ELF-1 (cell line): ENCODE measurements around the gene CBX1.

ENCODE experiments used
- DNase-seq: peaks from one replicate; pipeline ENCODE4 v3.0.0-alpha.2; 2016; ENCODE audit warnings: low read depth, low spot score

The CBX1 gene

DNA sequence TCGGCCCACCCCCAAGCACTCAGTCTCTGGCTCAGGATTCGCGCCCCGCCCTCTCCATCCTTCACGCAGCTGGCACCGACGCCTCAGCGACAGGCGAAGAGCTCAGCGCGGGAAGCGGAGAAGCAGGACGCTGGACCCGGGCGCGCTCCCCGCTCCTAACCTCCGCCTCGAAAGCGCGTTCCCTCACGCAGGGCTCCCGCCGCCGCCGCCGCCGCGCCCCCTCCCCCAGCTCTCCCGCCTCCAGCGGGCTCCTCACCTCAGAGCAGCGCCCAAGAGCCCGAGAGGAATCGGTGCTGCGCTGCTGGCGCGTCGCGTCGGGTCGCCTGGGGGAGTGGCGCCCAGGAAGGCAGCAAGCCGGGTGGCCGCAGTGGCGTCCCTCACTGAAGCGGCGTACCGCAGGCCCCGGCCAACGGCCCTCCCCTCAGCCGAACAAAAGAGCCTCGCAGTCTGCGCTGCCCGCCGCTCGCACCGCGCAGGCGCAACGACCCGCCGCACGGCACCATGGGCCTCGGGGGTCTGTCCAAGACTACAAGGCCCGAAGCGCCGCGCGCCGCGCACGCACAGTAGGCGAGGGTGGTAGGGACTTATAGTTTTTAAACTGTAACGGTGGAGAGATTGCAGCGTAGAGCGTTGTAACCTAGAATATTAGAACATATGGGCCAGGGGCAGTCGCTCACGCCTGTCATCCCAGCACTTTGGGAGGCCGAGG, at the start of gene CBX1:
Gene CBX1 (minus strand): TSS at position 467 of the 709 bp plus-strand sequence. CDS start 24,474 bp downstream, outside the sequence.
- peak; percentile 97 for DNase-seq

DNA sequence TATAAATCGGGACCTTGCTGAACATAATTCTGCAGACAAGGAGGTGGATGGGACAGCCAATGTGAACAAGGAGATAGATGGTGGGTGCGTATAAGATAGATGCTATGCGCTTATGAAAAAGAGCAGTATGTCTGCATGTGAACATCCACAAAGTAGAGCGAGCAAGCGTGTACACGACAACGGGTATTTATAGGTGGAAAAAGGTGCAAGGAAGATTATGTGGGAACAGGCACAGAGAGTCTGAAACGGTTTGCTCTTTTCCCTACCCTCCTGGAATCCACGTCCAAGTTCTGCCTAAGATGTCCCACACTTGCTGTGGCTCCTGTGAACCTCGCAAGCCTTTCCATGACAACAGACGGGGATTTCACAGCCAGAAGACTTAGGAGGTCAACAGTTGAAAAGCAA, 49.3 kb upstream of the CBX1 start:
- DNase-seq: no peak

DNA sequence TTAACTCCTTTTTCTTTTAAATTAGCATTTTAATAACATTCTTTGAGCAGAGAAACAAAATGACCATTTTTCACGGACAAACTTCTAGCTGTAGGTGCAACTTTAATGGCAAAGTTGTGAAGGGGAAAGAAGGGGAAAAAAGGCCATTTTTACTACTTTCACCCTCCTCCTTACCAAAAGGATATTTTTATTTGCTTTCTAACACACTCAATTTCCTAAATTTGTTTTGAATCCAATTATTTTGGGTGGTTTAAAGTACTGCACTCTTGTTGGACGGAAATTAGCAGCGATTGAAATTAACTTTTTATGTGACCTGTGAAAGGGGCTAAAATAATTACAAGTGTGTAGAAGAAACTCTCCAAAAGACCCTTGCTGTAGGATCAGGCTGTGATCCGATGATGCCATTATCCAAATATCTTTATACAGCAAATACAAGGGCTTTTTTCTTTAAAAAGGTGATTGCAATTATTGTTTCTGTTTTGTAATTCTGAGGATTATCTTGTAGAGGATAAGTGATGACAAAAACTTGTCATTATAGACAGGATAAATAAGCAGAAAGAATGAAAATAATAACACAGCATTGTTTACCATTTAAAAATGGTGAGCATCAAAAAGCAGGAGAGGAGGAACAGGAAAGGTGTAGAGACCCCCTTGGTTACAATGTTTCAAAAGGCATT, 48.6 kb upstream of the CBX1 start:
- no peak for DNase-seq

DNA sequence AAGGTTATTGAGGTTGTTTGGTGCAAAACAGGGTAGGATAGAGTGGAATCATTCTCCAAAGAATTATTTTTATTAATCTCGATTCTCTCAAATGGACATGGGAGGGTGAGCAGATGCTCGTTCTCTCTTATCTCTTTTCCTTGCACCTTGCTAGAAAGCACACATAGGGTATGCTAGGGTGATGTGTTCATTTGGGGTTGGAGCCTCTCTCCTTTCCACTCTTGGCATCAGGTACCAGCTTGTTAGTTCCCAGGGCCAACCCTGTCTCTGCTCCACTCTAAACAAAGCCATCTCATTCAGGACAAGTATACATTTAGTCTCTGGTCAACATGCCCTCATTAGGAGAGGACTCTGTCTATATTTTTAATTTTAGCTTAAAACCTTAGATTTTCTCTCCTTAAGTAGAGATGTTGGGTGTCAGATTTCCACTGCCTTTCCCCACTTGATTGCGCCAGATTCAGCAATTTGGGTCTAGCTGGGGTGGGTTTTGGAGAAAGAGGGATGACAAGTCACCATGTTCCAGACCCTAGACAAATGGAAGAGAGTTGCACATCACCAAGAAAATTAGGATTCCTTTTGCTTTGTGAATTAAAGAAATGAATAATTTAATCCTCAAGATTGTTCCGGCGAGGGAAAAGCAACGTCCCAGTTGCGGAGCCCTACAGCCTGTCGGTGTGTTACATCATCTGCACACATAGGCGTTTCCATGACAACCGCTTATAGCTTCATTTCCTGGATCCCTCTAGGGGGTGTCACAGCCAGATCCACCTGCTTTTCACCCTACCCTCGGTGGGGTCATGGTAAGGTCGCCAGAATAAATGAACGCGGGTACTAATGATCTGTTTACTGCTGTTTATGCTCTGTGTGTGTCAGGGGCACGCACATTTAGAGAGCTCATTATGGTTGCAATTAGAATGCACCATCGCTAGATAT, 47.8 kb upstream of the CBX1 start:
- peak; percentile 57 for DNase-seq

DNA sequence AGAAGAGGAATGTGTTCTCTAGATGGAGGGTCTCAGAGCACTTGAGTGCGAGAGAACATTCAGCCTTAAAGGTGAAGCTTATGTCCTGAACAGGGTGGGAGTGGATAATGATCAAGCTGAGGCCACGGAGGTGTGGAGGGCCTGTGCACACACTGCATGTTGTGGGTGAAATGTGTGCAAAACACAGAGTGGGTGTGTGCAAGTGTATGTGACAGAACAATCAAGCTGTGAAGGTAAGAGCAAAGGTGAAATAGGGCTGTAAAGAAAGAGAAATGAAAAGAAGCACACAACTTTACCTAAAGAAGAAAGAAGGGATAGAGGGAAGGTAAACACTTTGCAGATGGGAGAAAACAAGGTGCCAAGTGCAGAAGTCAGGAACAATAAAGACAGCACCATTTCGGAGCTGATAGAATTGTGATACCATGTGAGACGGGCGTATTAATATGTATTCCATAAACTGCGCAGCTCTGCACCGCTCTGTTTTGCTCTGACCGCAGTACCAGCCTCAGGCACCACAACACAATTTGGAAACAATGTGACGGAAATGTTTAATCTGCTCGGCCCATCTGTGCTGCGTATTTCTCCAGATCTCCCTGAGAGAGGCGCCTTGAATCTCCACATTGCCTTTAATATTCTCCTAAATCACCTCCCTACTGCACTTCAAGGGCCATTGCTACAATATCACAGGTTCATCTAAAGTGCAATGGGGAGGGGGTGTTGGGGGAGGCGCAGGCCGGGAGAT, 46.9 kb upstream of the CBX1 start:
- no peak for DNase-seq

DNA sequence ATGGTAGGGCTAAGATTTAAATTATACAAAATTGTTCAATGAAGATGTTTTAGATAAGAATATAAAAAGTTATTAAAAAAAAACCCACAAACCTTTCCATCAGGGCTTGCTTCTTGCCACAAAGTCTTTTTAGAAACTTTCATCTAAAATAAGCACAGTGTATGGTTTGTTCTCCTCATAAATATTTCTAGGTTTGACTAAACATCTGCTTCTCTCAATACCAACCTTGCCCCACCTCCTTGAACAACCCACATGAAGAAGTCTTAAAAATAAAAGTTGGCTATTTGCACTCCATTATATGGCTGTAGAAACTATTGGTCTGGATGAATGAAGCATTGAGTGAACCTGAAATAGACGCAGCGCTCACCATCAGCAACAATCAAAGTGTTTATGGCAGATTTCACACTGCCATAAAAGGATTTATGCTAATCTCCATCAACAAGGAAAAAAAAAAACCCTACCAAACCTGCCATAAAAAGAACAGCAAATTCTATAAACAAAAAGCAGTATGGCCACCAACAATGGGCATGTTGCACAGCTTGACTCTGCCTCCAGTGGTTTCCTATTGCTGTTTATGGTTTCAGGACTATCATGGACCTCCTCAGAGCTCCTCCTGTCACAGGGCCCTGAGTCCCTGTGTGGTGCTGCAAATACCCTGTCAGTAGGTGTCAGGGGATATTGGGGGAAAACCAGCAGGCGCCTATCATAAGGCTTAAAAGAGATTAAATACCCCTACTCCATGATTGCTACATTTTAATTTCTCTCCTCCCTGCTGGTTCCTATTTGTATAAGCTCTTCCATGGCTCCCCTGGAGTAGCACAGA, 43.9 kb upstream of the CBX1 start:
- no peak for DNase-seq

DNA sequence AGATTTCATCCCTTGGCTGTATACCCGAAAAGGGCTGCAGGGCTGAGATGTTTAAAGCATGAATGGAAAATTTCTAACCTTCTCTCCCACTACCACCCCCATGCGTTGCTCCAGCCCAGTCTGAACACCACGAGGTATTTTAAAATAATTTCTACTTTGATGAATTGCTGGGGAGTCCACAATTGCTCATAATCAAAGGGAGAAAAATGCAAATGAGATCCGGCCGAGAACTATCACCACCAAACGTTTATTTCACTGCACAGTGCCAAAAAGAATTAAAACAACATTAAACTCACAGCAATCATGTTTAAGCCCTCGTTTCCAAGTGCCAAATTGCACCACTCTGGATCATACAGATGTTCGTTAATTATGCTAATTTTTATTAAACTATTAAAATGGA, 43.0 kb upstream of the CBX1 start:
- DNase-seq: no peak

DNA sequence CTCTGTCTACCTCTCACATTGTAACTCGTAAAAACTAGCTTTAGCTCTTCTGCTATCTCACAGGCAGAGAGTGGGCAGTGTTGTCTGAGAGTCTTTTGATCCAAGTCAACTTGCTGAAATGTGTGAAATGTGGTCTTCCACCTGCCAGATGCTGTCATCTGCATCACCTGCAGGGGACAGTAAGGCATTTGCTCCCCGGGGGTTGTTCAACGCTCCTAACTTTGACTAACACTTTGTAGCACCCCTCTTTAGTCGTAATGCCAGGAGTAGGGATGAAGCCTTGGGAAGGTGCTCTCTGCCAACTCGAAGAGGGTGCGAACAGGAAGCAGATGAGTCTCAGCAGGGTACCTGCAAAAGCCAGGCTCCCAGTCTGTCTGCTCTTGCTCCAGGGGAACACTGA, 42.4 kb upstream of the CBX1 start:
- DNase-seq: no peak

DNA sequence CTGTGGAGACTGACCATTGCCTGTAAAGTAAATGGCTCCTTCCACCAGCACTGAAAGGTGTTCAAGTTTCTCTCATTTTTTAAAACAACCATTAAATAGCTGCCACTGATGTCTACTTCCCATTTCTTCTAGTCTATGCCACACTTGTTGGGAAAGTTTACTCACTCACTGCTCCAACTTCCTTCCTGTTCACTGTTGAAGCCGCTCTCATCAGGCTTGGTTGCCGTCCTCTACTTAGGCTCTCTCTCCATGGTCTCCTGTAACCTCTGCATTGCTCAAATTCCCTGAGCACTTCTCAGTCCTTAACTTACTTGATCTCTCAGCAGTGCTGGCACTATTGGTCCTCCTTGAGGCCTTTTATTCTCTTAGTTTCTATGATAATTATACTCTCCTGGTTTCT, 38.7 kb upstream of the CBX1 start:
- DNase-seq: no peak

DNA sequence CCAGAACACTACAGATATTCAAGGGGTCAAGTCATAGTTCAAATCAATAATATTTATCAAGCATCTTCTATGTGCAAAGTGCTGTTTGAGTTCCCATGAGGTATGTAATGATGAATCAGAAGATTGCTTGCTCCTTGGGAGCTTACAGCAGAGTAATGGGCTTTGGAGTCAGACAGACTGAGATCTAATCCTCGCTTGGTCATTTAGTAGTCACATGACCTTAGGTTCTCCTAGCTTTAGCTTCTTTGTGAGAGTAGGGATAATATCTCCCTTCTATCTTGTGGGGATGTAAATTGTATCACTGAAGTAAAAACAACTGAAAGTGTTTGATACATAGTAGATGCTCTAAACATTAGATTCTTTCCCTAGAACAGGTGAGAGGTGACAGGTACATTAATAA, 36.4 kb upstream of the CBX1 start:
- DNase-seq: no peak

DNA sequence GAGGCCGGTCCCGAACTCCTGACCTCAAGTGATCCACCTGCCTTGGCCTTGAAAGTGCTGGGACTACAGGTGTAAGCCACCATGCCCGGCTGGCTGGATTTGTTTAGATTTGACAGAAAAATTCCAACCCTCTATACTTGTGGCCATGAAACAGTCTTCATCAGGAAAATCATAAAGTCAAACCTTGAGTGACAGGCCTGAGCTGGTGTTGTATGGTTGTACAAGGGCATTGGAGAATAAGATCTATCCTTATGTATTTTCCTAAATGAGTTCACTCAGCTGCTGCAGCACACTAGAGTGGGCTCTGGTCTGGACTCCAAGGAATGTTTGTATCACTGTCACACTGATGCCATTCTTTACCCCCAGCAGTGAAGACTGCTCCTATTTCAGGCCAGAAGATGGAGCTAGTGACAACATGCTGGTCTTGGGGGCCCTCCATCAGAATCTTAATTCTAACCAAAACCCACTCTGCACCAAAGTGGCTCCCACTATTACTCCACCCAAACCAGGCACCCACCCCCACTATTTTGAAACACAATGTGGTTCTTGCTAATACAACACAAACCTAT, 33.7 kb upstream of the CBX1 start:
- peak; percentile 22 for DNase-seq

DNA sequence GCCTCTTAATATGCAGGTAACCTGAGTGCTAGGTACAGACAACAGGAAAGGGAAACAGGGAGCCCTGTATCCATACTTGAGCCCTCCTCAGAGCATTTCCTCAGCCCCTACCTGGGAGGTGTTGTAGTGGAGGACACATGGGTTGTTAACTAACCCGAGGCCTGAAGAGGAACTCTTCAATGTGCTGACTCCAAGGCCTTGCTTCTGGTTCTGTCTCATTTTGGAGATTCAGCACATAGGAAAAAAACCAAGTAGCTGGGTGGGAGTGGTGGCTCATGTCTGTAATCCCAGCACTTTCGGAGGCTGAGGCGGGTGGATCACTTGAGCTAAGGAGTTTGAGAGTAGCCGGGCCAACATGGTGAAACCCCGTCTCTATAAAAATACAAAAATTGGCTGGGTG, 31.1 kb upstream of the CBX1 start:
- DNase-seq: no peak

DNA sequence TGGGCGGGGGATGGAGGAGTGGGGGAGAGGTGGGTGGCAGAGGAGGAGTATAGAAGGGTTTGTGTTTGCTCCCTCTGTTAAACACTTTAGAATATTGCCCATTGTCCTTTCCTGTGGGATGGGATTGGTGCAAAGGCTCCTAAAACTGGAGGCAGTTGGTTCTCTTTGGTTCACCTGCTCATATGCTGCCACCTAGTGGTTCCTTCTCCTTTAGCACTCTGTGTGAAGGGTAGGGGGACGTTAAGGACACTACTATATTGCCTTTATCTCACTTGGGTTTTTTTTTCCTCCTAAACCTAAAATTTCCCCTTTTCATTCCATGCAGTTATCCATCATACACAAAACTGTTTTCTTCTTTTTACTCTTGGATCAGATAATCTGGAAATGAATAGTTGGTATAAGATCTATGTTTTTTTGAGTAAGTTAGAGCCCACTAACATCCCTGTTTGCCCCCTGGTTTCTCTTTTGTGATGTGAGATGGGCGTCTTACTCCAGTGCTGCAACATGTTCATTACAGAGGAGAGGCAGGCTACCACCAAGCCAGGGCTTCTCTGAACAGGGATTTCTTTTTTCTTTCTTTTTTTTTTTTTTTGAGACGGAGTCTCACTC, 30.0 kb upstream of the CBX1 start:
- DNase-seq: peak; percentile 69

DNA sequence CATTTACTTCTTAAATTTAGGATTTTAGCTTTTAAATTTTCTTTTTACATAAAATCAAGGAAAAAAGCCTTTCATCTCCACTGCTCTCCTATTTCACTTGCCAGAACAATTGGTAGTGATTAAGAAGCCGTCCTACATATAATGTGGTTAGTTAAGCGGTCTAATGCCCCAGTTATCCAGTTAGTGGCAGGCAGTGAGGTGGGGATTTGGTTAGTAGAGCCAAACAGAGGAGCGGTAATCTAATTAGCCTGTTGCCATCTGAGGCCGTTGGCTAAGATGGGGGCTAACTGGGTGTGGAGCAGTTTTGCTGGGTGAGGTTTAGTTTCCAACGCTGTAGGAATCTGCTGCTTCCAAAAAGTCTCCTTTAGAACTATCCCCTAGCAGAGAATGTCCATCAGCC, 28.7 kb upstream of the CBX1 start:
- DNase-seq: no peak

DNA sequence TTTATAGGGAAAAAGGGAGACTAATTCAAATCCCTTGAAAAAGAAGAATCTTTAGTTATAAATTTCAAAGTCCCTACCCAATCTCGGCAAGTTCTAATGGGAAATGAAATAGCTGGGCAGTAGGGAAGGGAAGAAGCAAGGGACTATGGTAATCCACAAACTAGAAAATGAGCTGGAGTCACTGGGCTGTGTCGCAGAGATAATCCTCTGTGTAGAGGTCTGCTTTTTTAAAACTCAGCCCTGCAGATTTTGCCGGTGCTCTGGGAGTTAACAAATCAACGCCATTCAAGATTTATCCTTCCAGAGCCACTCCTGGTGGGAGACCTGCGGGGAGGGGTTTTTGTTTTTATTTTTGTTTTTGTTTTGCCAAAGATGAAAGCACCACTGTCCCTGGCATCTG, 27.1 kb upstream of the CBX1 start:
- no peak for DNase-seq

DNA sequence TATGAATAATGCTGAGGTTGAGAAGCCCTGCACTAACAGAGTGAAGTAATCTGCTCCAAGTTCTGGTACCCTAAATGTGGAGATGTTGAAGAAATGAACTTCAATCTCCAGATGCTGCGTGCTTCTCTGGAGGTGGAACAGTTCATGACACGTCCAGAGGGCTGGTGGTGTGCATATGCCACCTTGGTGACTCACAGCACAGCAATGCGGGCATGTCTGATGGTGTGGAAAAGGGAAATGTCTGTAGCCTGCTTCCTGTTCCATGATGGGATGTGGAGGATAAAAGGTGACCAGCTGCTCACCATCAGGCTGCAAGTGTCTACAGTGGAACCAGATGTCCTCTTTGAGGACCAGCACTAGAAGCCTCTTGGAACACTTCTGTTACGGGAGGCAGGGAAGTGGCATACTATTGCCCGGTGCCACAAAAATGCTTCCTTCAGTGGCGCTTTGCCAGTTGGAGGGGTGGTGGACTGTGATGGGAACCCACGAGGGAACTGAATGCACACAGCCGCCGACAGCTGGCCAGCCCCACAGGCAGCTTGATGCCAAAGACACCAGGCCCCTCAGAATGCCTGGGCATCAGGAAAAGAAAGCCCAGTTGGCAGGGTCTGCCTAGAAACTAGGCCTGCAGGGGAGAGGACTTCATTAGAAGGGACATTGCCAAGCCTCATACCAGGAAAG, 26.2 kb upstream of the CBX1 start:
- DNase-seq: no peak

DNA sequence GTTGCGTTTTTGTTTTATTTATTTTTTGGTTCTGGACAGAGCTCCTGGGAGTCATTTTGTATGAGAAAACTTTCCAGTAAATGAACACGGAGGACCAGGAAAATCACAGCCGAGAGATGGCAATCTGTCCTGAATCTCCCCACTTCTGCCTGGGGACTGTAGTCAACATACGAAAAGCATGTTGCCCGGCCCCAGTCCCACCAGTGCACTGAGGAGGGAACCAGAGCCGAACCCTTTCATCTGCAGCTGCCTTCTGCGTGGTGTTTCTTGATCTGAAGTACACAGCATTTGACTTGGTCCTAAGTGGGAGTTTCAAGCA, 25.2 kb upstream of the CBX1 start:
- DNase-seq: no peak

DNA sequence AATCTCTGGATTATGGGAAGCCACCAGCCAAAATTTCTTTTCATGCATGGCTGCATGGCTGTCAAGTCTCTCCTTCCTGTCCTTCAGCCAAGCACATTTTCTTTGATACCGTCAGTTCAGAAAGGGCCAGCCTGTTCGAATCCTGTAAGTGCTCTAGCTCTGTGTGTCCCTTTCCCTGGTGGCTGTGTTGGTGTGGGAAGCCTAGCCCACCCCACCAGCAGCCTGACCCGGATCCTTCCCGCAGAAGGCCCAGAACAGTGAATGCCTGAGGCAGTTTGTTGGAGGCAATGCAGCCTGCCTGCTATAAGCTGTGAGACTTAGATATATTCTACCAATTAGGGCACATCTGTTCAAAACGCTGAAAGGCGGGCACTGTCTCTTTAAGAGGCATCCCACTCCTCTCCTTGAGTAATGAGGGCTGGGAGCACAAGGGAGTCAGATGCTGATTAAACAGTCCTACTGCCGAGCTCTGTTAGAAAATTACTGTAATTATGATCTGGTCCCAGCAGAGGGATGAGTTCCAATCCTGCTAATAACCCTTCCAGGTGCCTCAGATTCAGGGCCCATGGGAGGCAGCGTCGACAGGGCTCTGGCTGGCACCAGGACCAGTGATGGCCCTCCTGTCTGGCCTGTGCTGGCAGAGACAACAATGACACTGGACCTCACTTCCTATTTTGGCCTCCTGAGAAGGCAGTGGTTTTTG, 24.7 kb upstream of the CBX1 start:
- DNase-seq: no peak

DNA sequence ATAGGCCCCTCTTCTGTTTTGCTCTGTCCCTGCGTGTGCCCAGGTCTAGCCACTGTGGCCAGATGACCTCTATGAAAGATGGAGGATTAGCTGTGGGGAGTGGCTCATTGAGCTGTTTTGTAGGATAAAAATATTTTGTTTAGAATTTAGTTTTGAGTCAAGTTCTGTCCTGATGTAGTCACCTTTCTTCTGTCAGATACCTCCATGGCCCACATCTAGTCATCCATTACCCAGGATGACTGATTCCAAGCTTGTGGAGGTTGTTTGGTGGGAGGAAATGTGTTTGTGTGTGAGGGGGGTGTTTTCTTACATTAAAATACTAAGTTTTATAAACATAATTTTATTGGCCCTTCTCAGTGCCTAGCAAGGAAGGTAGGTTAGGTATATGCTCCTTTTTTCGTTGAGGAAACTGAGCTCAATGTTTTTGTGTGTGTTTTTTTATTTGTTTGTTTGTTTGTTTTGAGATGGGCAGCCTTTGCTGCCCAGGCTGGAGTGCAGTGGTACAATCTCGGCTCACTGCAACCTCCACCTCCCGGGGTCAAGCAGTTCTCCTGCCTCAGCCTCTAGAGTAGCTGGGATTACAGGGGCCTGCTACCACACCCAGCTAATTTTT, 22.6 kb upstream of the CBX1 start:
- DNase-seq: no peak
